Osteoblast (primary cell): ENCODE data around the gene ARHGEF28. TPM values are rescaled to one million over a fixed set of nuclear protein-coding genes. Genes with fewer than 3 reads are reported as not detected.
A peak's percentile ranks its signal among the peaks of the same experiment; 100 is the strongest.

Source experiments
- DNase-seq: peaks from one replicate; pipeline ENCODE4 v3.0.0; 2011; ENCODE audit warnings: low spot score, mixed read lengths; ENCODE audit not compliant: insufficient read length; ENCODE audit errors: missing footprints
- H2AFZ ChIP-seq: 2 replicates; pipeline ENCODE4 v1.6.0; 2011; ENCODE audit warnings: mild to moderate bottlenecking, low read length
- H3K27ac ChIP-seq: 2 replicates; pipeline ENCODE4 v1.5.1; 2011; ENCODE audit warnings: mild to moderate bottlenecking, low read depth, low read length, moderate library complexity
- H3K27me3 ChIP-seq: 2 replicates; pipeline ENCODE4 v1.6.0; 2012; ENCODE audit warnings: mild to moderate bottlenecking, control low read depth, inconsistent platforms, low read length, moderate library complexity; ENCODE audit not compliant: insufficient read depth
- H3K36me3 ChIP-seq: 2 replicates; pipeline ENCODE4 v1.5.1; 2011; ENCODE audit warnings: mild to moderate bottlenecking, low read length, control low read depth, moderate library complexity; ENCODE audit not compliant: insufficient read depth
- H3K4me1 ChIP-seq: 2 replicates; pipeline ENCODE4 v1.5.1; 2011; ENCODE audit warnings: mild to moderate bottlenecking, low read length, control low read depth, moderate library complexity; ENCODE audit not compliant: insufficient read depth
- H3K4me2 ChIP-seq: 2 replicates; pipeline ENCODE4 v1.6.0; 2011; ENCODE audit warnings: mild to moderate bottlenecking, low read length; ENCODE audit not compliant: insufficient read depth
- H3K4me3 ChIP-seq: fragments of 200-600 bp; sonication (generic); 3 replicates; pipeline ENCODE4 v1.5.1; 2012; ENCODE audit warnings: mild to moderate bottlenecking, low read length, inconsistent platforms; ENCODE audit not compliant: insufficient read depth
- H3K79me2 ChIP-seq: 2 replicates; pipeline ENCODE4 v1.6.0; 2012; ENCODE audit warnings: mild to moderate bottlenecking, low read length, control low read depth, inconsistent platforms; ENCODE audit not compliant: insufficient read depth
- H3K9me3 ChIP-seq: 2 replicates; pipeline ENCODE4 v1.5.1; 2011; ENCODE audit warnings: low read depth, low read length, control low read depth
- H4K20me1 ChIP-seq: 2 replicates; pipeline ENCODE4 v1.6.0; 2012; ENCODE audit warnings: mild to moderate bottlenecking, low read length, control low read depth; ENCODE audit not compliant: insufficient read depth
- total RNA-seq: library from RNA; depleted of rRNA; stranded (reverse); fragments of >200 nt; gene quantifications from 2 replicates; pipeline ENCODE4 v1.2.3, GENCODE V29; 2012
- TF ChIP-seq, protein P1 (sequence below): IDR thresholded peaks from 2 replicates; pipeline ENCODE4 v1.5.1; 2011; ENCODE audit warnings: mild to moderate bottlenecking, low read depth, low read length, moderate library complexity; ENCODE audit errors: extremely low read depth

The ARHGEF28 gene
- total RNA-seq, 1 donor, result 64.4 TPM

DNA sequence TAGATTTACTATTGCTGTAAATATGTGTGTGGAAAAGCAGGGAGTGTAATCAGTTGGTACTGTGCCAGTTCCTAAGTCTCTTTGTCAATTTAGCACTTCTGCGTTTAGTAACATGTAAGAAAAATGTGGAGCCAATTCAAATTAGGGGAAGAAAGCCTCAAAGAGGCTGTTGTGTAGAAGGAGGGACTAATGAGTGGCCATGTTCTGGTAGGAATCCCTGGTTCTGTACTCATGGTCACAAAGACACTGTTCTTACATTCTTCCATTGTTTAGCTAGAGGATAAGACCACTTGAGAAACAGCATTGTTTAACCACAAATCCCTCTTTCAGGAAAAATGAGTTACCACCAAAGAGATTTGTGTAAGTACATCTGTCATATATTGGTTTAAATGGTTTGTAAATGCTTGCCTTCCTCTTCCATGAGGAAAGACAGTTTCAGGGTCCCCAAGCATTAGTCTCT, 14.9 kb downstream of the ARHGEF28 start:
- Histone ChIP-seq H3K27ac (no peak overlapping the region), H3K4me3 (no peak overlapping the region), H3K27me3 (no peaks in the 10 kb centered on the region), H3K36me3 (no peaks in the 10 kb centered on the region), H4K20me1 (no peaks in the 10 kb centered on the region), H3K9me3 (no peaks in the 10 kb centered on the region), H3K79me2 (peaks cover 65% of the 10 kb centered on the region), H3K4me2 (no peak overlapping the region), H2AFZ (peak overlapping the region; percentile 33), H3K4me1 (peaks cover 18% of the 10 kb centered on the region)
- no peak for DNase-seq
- TF ChIP-seq, protein P1, sequence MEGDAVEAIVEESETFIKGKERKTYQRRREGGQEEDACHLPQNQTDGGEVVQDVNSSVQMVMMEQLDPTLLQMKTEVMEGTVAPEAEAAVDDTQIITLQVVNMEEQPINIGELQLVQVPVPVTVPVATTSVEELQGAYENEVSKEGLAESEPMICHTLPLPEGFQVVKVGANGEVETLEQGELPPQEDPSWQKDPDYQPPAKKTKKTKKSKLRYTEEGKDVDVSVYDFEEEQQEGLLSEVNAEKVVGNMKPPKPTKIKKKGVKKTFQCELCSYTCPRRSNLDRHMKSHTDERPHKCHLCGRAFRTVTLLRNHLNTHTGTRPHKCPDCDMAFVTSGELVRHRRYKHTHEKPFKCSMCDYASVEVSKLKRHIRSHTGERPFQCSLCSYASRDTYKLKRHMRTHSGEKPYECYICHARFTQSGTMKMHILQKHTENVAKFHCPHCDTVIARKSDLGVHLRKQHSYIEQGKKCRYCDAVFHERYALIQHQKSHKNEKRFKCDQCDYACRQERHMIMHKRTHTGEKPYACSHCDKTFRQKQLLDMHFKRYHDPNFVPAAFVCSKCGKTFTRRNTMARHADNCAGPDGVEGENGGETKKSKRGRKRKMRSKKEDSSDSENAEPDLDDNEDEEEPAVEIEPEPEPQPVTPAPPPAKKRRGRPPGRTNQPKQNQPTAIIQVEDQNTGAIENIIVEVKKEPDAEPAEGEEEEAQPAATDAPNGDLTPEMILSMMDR, result no peak

DNA sequence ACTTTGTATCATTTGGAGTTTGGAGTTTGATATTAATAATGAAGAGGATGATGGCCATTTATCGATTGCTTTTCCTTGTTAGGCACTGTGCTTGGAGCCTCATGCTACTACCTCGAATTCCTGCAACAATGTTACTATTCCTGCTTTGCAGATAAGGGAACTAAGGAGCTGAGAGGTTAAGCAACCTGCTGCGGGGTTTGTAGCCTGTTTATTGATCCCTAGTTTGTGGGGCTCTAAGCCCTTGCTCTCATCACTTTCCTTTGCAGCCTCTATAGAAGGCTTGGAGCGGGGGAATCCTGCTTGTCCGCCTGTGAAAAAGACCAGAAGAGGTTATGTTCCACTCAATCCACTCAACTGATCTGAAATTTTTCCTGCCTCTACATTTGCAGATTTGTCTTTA, 15.8 kb downstream of the ARHGEF28 start:
- Histone ChIP-seq H3K4me1 (peaks cover 18% of the 10 kb centered on the region), H3K36me3 (no peaks in the 10 kb centered on the region), H3K9me3 (no peaks in the 10 kb centered on the region), H3K4me2 (no peak overlapping the region), H2AFZ (no peak overlapping the region), H3K27ac (no peak overlapping the region), H4K20me1 (no peaks in the 10 kb centered on the region), H3K4me3 (no peak overlapping the region), H3K79me2 (peaks cover 65% of the 10 kb centered on the region), H3K27me3 (no peaks in the 10 kb centered on the region)
- DNase-seq, result no peak
- TF ChIP-seq, protein P1, result no peak

DNA sequence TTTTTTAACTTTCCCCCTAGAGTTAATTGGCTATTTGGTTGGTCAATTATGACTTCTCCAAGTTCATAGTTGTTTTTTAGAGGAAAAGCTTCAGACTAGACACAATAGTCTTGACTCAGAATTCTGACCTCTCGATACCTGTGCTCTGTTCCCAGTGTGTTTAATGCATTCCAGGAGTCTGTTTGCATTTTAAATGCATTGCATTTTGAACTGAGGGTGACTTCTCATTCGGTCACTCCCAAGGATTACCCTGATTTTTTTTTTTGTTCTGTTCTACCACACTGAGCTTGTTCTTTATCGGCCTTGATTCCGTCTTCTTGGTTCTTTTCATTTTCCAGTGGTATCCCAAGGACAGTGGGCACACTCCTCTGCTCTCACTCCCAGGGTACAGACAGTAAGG, 16.3 kb downstream of the ARHGEF28 start:
- H4K20me1 ChIP-seq, result no peaks in the 10 kb centered on the region
- no peak overlapping the region for H3K4me2 ChIP-seq
- no peak overlapping the region for H3K27ac ChIP-seq
- no peak for DNase-seq
- H3K9me3 ChIP-seq, result no peaks in the 10 kb centered on the region
- H3K79me2 ChIP-seq, result peaks cover 62% of the 10 kb centered on the region
- no peak overlapping the region for H3K4me3 ChIP-seq
- peaks cover 18% of the 10 kb centered on the region for H3K4me1 ChIP-seq
- TF ChIP-seq, protein P1, result no peak
- no peak overlapping the region for H2AFZ ChIP-seq
- H3K27me3 ChIP-seq, result no peaks in the 10 kb centered on the region
- H3K36me3 ChIP-seq, result no peaks in the 10 kb centered on the region

DNA sequence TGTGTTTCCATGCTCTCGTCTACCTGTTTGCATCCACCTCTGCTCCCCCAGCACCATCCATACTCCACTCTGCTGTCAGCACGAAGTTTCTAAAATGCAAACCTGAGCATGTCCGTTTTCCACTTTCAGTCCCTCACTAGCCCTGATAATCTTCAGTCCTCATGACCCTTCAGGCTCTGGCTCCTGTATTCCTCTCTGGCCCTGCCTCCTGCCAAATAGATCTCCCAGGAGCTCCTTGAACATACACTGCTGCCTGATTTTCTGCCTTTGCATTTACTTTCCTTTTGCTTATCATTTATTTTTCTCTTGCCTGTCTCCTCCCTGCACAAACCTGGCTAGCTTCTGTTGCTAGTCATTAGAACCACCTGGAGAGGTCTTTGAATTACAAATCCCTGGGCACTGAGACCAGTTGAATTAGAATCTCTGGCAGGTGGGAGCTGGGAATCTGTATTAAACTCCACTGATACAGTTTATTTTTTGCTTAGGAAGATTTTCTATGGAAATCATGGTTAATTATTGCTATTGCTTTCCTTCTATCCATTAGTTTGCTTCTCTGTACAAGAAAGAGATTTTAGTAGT, 18.5 kb downstream of the ARHGEF28 start:
- no peak overlapping the region for H3K27ac ChIP-seq
- no peak overlapping the region for H3K4me3 ChIP-seq
- no peaks in the 10 kb centered on the region for H3K36me3 ChIP-seq
- H4K20me1 ChIP-seq, result no peaks in the 10 kb centered on the region
- no peak overlapping the region for H2AFZ ChIP-seq
- DNase-seq, result no peak
- peaks cover 69% of the 10 kb centered on the region for H3K79me2 ChIP-seq
- no peaks in the 10 kb centered on the region for H3K27me3 ChIP-seq
- H3K4me1 ChIP-seq, result peaks cover 5% of the 10 kb centered on the region
- TF ChIP-seq, protein P1, result no peak
- no peaks in the 10 kb centered on the region for H3K9me3 ChIP-seq
- H3K4me2 ChIP-seq, result no peak overlapping the region
